NK-92 treated with Interleukin-12 subunit alpha and Interleukin-12 subunit beta, amount 100 ng/mL, for 24 hours (cell line): Measurements from ENCODE around the gene MLLT3.
"Not testable (repeated sequence)": the region's sequence is repeated elsewhere in the genome, so short reads cannot be mapped to it uniquely, and the experiment has no call there.

ENCODE experiments used
- DNase-seq: peaks from one replicate; lab custom pipeline; 2025; lab: John Stamatoyannopoulos, UW

The MLLT3 gene

DNA sequence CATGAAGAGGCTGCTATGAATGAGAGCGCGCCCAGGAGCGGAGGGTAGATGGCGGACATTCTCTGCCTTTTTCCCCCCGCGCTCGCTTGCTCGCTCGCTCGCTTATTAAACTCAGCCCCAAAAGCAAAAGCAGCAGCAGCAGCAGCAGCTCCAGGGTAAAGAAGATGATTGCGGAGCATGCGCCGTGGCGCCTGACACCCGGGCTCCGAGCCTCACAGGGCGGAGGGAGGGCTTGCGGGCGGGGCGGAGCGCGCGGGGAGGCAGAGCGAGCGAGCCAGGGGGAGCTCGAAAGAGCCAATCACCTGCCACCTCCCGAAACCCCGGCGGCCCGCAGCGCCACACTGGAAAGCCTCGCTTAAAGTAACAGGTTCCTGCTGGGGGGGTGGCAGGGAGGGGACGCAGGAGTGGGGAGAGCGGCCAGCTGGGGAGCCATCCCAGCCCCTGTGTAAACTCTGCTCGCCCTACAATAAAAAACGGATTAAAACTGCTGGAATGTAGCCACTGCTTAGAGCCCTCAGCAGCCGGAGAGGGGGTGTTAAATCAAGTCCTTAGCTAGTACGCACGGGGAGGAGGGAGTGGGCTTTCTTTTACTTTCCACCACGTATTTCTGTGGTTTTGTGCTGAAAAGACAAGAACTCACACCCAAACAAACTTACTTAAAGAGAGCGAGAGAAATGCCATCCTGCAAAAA, at the start of gene MLLT3:
Gene MLLT3, minus strand, starts transcription at position 170 of the 691 bp plus-strand sequence.
- DNase-seq, result peak; percentile 92

DNA sequence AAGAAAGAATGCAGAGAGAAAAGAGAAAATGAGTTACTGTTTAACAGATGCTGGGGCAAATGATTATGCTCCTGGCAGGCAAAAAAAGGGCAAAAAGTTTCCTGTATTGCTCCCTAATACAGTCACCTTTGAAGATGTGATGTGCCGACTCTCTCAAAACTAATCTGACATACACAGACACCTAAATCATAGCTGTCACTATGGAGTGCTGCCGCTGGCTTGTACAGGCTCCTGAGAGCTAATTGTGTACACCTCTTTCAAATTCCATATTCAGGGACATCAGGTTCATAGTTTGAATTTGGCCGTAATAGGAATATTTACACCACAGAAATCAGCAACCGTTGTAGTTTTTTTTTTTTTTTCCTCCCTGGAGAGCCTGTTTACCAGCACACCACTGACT, 49.3 kb upstream of the MLLT3 start:
- no peak for DNase-seq

DNA sequence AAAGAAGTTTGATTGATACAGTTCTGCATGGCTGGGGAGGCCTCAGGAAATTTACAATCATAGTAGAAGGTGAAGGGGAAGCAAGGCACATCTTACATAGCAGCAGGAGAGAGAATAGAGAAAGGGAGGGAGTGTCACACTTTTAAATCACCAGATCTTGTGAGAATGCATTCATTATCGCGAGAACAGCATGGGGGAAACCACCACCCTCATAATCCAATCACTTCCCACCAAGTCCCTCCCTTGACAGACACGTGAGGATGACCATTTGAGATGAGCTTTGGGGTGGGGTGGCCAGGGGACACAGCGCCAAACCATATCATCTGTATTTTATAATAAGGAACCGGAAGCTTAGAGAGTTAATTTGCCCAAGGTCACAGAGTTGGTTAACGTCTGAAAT, 48.1 kb upstream of the MLLT3 start:
- no peak for DNase-seq

DNA sequence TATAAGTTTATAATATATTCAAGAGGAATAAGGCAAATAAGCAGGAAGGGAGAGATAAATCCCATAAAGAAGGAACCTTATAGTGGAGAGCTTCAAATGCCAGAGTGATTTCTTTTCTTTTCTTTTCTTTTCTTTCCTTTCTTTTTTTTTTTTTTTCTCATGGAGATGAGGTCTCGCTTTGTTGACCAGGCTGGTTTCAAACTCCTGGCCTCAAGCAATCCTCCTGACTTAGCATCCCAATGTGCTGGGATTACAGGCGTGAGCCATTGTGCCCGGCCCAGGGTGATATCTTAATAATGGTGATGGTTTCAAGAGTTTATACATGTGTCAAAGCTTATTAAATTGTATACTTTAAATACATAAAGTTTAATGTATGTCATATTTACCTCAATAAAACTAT, 42.2 kb upstream of the MLLT3 start:
- DNase-seq, result no peak

DNA sequence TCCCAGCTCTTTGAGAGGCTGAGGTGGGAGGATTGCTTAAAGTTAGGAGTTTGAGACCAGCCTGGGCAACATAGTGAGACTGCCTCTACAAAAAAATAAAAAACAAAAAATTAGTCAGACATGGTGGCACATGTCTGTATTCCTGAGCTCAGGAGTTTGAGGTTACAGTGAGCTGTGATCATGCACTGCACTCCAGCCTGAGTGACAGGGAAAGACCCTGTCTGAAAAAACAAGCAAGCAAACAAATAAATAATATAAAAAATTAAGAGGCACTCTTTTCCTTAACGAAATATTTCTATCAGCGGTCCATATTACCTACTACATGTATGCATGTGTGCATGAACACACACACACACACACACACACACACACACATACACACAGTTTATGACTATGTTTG, 40.8 kb upstream of the MLLT3 start:
- no peak for DNase-seq

DNA sequence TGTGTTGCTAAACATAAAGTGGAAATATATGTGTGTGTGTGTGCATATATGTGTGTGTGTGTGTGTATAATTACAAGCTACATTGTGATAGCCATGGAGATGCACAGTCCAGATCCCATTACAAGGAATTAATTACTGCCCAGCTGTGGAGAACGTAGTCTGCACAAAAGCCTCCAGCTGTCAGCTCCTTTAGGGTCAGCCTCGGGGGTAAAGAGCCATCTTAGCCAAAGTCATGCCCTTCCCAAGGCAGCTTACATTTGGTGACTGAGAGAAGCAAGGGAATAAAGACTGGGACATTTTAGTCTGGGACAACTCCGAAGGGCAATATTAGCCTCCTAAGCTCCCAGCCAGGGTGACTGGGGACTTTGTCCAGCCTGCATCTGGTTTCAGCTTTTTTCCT, 39.9 kb upstream of the MLLT3 start:
- DNase-seq, result no peak

DNA sequence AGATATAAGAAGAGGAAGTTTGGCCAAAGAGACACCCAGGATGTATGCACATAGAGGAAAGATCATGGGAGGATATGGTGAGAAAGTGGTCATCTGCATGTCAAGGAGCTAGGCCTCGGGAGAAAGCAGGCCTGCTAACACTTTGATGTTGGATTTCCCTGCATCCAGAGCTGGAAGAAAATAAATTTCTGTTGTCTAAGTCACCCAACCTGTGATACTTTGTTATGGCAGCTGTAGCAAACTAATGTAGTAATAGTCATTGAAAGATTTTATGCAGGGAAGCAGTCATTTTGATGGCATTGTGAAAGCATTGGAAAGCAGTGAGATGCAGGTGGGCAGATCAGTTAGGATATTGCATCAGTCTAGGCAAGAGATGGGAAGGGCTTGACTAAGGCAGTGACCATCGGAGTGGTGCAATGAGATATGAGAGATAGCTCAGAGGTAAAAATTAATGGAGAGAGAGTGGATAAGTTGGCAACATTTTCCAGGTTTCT, 37.2 kb upstream of the MLLT3 start:
- DNase-seq, result no peak

DNA sequence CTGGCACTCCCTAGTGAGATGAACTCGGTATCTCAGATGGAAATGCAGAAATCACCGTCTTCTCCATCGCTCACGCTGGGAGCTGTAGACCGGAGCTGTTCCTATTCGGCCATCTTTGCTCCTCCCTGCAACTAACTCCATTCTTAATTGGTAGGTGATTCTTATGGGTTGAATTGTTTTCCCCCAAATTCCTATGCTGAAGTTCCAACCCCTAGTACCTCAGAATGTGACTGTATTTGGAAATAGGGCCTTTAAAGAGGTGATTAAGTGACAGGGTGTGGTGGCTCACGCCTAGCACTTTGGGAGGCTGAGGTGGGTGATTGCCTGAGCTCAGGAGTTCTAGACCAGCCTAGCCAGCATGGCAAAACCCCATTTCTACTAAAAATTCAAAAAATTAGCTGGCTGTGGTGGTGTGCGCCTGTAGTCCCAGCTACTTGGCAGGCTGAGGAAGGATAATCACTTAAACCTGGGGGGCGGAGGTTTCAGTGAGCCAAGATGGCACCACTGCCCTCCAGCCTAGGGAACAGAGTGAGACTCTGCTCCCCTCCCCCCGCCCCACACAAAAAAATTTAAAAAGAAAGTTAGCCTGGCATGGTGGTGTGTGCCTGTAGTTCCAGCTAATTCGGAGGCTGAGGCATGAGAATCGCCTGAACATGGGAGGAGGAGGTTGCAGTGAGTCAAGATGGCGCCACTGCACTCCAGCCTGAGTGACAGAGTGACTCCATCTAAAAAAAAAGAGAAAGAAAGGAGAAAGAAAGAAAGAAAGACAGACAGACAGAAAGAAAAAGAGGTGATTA, 36.6 kb upstream of the MLLT3 start:
- no peak for DNase-seq

DNA sequence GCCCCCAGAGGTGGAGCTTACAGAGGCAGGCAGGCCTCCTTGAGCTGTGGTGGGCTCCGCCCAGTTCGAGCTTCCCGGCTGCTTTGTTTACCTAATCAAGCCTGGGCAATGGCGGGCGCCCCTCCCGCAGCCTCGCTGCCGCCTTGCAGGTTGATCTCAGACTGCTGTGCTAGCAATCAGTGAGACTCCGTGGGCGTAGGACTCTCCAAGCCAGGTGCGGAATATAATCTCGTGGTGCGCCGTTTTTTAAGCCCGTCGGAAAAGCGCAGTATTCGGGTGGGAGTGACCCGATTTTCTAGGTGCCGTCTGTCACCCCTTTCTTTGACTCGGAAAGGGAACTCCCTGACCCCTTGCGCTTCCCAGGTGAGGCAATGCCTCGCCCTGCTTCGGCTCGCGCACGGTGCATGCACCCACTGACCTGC, 36.0 kb upstream of the MLLT3 start:
- not testable (repeated sequence) for DNase-seq

DNA sequence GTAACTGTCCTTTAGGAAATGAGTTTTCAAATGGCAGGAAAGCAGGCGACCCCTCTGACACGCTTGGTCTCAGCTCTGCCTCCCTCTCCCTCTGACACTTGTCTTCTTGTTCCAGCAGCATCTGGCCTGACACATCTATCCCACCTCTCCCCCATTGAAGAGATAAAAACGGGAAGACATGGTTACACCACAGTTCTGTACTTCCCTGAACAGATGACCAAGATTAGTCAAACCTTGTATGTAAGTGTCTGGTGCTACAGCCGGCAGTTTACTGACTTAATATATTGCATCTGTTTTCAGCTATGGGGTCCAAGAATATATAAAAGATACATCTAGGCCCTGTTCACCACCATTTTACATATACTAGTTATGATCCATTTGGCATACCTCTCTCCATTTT, 29.6 kb upstream of the MLLT3 start:
- DNase-seq, result no peak

DNA sequence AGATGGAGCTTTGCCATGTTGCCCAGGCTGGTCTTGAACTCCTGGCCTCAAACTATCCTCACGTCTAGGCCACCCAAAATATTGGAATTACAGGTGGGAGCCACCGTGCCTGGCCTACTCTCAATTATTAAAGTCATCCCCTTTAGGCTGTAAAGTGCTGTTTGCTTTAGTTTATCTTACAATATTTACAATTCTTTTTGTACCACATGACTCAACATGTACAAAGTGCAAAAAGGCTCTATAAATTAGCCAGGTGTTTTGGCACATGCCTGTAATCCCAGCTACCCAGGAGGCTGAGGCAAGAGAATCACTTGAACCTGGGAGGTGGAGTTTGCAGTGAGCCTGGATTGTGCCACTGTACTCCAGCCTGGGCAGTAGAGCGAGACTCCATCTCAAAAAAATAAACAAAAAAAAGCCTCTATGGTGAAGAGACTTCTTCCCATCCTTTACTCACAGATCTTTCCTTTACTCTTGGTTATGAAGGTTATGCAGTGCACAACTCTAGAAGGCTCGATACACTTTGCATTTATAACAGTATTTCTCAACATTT, 28.5 kb upstream of the MLLT3 start:
- no peak for DNase-seq

DNA sequence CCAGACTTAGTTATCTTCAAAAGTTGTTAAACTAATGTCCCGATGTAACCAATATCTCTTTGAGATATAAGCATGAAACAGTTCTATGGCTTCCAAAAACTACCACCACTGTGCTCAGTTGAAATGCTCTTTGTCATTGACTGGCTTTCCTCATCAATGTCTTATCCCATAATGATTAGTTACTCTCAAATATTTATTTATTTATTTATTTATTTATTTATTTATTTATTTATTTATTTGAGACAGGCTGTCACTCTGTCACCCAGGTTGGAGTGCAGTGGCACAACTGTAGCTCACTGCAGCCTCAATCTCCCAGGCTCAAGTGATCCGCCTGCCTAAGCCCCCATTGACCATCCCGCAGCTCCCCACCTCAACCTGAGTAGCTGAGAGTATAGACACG, 28.0 kb upstream of the MLLT3 start:
- no peak for DNase-seq

DNA sequence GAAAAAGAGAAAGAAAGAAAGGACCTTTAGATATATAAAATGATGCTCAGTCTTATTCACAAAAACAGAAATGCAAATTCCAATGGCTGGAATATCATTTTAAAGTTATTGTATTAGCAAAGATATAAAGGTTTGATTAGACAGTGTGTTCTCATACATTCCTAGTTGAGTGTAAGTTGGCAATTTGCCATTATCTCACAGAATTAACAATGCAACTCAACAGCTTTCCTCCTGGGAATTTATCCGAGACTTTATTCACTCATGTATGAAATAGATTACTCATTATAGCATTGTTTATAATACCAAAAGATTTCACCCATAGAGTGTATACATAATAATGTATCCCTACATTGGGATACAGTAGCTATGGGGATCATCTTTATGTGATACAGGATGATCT, 27.1 kb upstream of the MLLT3 start:
- no peak for DNase-seq

DNA sequence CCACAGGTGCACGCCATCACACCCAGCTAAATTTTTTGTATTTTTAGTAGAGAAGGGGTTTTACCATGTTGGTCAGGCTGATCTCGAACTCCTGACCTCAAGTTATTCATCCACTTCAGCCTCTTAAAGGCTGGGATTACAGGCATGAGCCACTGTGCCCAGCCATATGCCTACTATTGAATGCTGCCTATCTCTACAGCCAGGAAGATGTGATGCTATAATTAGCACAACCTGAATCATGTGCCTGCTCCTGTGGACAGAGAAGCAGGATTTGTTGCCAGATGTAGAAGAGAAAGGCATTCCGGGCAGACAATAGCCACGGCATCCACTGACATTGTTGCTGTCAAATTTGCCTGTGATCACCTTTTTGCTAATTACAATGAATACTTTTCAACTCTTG, 24.4 kb upstream of the MLLT3 start:
- DNase-seq, result no peak

DNA sequence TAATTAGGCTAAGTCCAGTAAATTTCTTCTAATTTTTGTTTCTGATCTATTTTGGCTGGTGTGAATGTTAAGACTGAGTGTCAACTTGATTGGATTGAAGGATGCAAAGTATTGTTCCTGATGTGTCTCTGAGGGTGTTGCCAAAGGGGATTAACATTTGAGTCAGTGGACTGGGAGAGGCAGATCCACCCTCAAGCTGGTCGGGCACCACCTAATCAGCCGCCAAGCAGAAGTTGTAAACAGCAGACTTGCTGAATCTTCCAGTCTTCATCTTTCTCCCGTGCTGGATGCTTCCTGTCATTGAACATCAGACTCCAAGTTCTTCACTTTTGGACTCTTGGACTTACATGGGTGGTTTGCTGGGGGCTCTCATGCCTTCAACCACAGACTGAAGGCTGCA, 21.4 kb upstream of the MLLT3 start:
- DNase-seq, result no peak

DNA sequence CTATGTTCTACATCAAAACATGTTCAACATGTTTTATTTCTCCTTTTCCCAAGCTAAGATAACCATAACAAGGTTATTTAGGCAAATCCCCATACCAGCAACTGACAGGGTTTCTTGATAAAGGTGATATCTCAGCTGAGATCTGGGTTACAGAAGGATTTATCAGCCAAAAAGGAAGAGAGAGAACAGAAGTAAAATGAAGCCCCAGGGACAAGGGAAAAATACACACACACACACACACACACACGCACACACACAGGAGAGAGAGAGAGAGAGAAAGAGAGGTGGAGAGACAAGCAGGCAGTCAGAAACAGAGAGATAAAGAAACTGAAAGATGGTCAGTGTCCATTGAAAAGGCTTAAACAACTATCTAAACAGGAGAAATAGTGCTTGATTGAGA, 19.7 kb upstream of the MLLT3 start:
- no peak for DNase-seq

DNA sequence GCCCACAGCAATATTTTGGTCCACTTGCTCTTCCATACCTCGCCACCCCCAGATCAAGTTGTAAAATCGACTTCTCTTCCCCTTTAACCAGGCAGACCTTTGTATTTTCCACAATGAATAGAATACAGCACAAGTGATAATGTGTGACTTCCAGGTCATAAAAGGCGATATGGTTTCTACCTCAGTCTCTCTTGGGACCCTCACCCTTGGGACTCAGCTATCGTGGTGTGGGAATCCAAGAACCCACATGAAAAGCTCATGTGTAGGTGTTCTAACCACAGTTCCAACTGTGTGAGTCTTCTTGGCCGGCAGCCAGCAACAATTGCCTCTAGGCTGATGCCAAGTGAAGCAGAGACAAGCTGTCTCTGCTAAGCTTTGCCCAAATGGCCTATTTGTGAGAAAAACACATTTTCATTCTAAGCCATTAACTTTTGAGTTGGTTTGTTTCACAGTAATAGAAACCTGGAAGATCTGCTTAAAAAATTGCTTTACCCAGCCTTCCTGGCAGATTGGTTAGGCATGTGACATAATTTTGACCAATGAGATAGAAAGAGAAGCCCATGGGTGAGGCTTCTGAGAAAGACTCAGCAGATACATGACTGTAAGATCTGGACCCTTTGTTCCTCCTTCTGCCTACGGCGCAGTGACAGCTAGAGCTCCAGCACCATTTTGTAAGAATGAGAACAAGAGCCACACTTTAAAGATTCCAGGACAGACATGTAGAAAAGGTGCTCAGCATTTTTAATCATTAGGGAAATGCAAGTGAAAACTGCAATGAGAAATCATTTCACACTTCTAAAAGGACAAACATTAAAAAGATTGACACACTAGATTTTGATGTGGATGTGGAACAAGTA, 18.3 kb upstream of the MLLT3 start:
- no peak for DNase-seq

DNA sequence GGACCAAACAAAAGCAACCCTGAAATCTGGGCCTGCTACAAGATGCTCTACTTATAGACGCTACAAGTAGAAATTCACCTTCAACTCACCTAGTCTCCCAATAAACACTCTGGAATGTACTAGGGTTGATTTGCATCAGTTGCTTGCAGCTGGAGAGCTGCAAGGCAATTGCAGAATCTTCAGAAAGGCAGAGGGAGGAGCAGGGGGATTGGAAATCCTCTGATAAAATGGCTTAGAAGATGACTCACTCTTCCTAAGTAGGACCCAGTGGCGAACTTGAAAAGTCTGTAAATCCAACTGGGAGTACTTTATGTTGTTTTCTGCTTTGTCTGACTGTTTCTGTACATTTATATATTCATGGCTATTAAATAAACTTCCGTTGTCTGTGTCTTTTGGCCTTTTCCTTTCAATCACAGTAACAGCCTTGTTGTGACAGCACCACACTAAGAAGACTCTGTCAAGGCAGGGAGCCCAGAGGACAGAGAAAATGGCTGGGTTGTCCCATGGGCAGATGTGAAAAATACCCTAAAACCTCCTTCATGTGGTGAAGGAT, 14.7 kb upstream of the MLLT3 start:
- DNase-seq, result no peak

DNA sequence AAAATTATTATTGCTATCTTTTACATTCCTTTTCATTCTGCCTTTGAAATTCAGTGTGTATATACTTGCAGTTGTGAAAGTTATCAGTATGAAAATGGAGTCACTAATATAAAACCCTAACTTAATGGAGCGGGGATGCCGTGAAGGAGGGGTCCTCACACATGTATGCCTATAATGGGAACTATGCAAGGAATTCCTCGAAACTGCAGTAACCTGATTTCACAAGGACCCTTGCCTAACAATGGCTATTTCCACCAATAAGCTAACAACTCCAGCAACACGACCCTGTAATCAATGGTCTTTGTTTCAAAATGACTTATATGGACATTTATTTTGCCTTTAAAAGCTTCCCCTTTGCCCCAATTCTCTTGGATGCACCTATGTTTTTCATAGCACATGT, 12.6 kb upstream of the MLLT3 start:
- DNase-seq, result no peak

DNA sequence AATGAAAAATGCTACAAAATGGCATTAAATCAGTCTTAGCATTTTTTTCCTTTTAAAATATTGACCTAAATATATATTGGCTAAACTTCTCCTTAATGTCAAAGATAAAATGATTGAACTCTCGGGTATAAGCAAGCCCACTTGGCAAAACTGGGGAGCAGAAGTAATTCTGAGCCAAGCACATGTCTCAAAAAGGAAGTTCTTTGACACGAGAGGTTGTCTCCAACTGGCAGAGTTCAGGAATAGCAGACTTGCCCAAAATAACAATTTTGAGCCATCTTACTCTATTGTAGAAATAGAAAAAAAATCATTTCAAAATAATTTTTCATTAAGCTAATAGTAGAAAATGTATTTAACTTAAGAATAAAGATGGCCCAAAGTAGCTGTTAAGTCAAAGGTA, 10.4 kb upstream of the MLLT3 start:
- no peak for DNase-seq

DNA sequence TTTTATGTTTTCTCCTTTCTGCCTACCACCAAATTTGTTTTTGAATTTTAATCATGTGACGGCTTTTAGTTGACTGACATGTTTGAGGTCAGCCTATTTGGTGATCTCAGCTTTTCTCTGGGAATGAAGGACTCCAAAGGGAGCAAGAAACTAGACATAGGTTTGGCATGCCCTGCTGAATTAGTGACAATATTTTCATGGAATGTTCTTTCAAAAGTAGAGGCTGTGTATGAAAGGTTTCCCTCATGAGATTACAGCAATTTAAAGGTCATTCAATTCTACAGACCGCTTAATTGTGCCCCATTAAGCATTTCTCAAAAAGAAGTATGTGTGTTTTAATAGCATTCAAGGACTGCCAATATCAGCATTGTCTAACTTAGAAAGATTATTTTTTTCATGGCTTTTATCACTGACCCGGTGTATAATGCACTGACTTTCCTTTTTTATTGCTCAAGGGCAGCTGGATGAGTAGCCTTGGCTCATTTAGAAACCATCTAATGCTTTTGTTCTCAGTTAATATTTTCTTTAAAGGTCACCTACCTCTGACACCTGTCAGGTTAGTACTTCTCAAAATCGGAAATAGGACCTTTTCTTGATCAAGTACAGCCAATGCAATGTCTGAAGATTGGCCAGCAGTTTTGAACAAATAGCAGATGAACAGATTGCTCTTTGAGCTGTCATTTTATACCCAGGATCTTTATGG, 8.1 kb upstream of the MLLT3 start:
- DNase-seq, result no peak

DNA sequence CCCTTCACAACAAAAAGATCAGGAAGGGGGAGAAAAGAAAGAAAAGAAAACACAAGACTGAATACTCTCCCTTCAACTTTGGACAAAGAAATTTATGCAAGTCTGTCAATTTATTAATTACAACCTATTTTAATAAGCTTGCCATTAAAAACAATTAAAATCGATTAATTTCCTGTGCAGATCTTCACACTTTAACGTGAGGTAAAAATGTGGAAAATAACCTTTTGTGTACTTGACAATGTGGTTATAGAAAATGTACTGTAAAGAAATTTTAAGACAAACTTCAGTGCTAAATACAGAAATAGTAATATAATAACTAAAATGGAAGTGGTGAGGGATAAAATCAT, 2.7 kb upstream of the MLLT3 start:
- no peak for DNase-seq
